Measurements from ENCODE around the gene TREML4.

The TREML4 gene

DNA sequence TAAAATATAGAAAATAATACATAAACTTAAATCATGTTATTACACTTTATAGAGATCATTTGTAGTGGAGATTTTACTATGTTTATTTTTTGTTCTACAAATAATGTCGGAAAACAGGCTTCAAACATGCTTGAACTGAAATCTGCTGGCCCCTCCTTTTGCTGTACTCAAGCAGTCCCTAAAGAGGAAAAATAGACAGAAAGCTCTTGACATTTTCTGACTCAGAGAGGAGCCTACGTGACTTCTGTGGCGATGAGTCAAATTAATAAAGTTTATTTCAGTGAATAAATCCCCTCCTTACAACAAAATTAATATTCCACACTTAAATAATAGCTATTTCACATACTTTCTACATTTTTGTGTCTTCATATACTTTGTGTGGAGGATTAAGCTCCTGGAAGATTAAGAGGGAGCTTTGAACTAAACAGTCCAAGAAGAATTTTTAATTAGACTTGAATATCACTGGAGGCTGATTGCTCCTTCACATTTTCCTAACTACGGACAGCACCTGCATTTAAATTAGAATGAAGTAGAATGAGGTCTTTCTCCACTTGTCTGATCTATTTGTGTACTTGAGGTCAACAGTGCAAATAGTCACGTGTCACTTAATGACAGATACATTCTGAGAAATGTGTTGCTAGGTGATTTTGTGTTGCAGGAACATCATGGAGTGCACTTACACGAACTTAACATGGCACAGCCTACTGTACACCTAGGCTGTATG, 60.0 kb downstream of the TREML4 start:
- DNase-seq, result no peak

All from activated effector memory CD4-positive, alpha-beta T cell treated with anti-CD3 and anti-CD28 coated beads, Interleukin-2, amount 50 U/mL, for 16 hours (primary cell).